Liver (tissue), 9 donors: ENCODE measurements around the gene BGN. TPM values are rescaled to one million over a fixed set of nuclear protein-coding genes. Genes with fewer than 3 reads are reported as not detected.

ENCODE experiments used
- DNase-seq: peaks from one replicate; pipeline ENCODE4 v3.0.0-alpha.2; 2017; ENCODE audit warnings: low spot score
- H3K27ac ChIP-seq, 2 donors: one replicate each; pipeline ENCODE4 v1.7.0; 2013; ENCODE audit warnings: inconsistent platforms in 2 of 2, low read length in 2 of 2, control low read depth in 1 of 2, low read depth in 1 of 2, mild to moderate bottlenecking in 1 of 2
- H3K27me3 ChIP-seq, 4 donors: one replicate each; pipeline versions ENCODE4 v1.6.1 to v1.7.0; 2013; ENCODE audit warnings: low read length in 3 of 4, inconsistent platforms in 1 of 4, mild to moderate bottlenecking in 1 of 4, moderate library complexity in 1 of 4; ENCODE audit not compliant: control insufficient read depth in 4 of 4, insufficient read depth in 4 of 4
- H3K36me3 ChIP-seq, 4 donors: one replicate each; pipeline versions ENCODE4 v1.6.1 to v1.7.0; 2013; ENCODE audit warnings: low read length in 3 of 4, mild to moderate bottlenecking in 3 of 4, low read depth in 1 of 4, moderate library complexity in 1 of 4; ENCODE audit not compliant: control insufficient read depth in 4 of 4, insufficient read depth in 3 of 4
- H3K4me1 ChIP-seq, 4 donors: one replicate each; pipeline versions ENCODE4 v1.6.1 to v1.7.0; 2013; ENCODE audit warnings: low read length in 3 of 4, mild to moderate bottlenecking in 3 of 4, moderate library complexity in 1 of 4; ENCODE audit not compliant: control insufficient read depth in 4 of 4, insufficient read depth in 4 of 4
- H3K4me3 ChIP-seq, 3 donors: one replicate each; pipeline versions ENCODE4 v1.6.1 to v1.7.0; 2013; ENCODE audit warnings: low read length in 3 of 3, control low read depth in 1 of 3, low read depth in 1 of 3, mild to moderate bottlenecking in 1 of 3
- H3K9ac ChIP-seq, 2 donors: one replicate each; pipeline ENCODE4 v1.7.0; 2013; ENCODE audit warnings: low read length in 2 of 2, mild to moderate bottlenecking in 2 of 2, moderate library complexity in 2 of 2, control low read depth in 1 of 2, low read depth in 1 of 2
- H3K9me3 ChIP-seq, 4 donors: one replicate each; pipeline versions ENCODE4 v1.6.1 to v1.7.0; 2013; ENCODE audit warnings: low read length in 3 of 4; ENCODE audit not compliant: control insufficient read depth in 4 of 4
- ATF3 ChIP-seq: IDR thresholded peaks from 2 replicates; pipeline ENCODE4 v1.6.1; 2016; ENCODE audit warnings: antibody characterized with exemption
- CTCF ChIP-seq: fragments of 150-350 bp; IDR thresholded peaks from 2 replicates; pipeline ENCODE4 v1.5.1; 2017; ENCODE audit warnings: improper control_type of control experiment, low read depth, low read length; ENCODE audit not compliant: missing input control
- FOXA1 ChIP-seq: IDR thresholded peaks from 2 replicates; pipeline ENCODE4 v1.6.1; 2016; ENCODE audit warnings: antibody characterized with exemption
- FOXA2 ChIP-seq: IDR thresholded peaks from 2 replicates; pipeline ENCODE4 v1.6.1; 2016; ENCODE audit warnings: antibody characterized with exemption
- GABPA ChIP-seq, 2 donors: IDR thresholded peaks in 1 of 2; conservative IDR thresholded peaks in 1 of 2; 2 replicates each; pipeline ENCODE4 v1.6.1; 2016; ENCODE audit warnings: antibody characterized with exemption in 2 of 2, mild to moderate bottlenecking in 1 of 2, moderate library complexity in 1 of 2
- HNF4A ChIP-seq, 2 donors: conservative IDR thresholded peaks; 2 replicates each; pipeline ENCODE4 v1.6.1; 2016; ENCODE audit warnings: antibody characterized with exemption in 2 of 2, mild to moderate bottlenecking in 2 of 2
- HNF4G ChIP-seq: IDR thresholded peaks from 2 replicates; pipeline ENCODE4 v1.6.1; 2016; ENCODE audit warnings: antibody characterized with exemption
- MAX ChIP-seq: IDR thresholded peaks from 2 replicates; pipeline ENCODE4 v1.6.1; 2016; ENCODE audit warnings: antibody characterized with exemption
- NR2F2 ChIP-seq: IDR thresholded peaks from 2 replicates; pipeline ENCODE4 v1.6.1; 2016; ENCODE audit warnings: antibody characterized with exemption
- REST ChIP-seq: IDR thresholded peaks from 2 replicates; pipeline ENCODE4 v1.6.1; 2016; ENCODE audit warnings: antibody characterized with exemption, mild to moderate bottlenecking
- SP1 ChIP-seq: IDR thresholded peaks from 2 replicates; pipeline ENCODE4 v1.6.1; 2018; ENCODE audit warnings: antibody characterized with exemption, mild to moderate bottlenecking
- TAF1 ChIP-seq: conservative IDR thresholded peaks from 2 replicates; pipeline ENCODE4 v1.6.1; 2016; ENCODE audit warnings: antibody characterized with exemption, mild to moderate bottlenecking
- YY1 ChIP-seq: IDR thresholded peaks from 2 replicates; pipeline ENCODE4 v1.6.1; 2016; ENCODE audit warnings: antibody characterized with exemption, mild to moderate bottlenecking
- WGBS: extraction: QIAGEN DNeasy Blood & Tissue Kit; methylation state at CpG from one replicate; pipeline ENCODE4 v1.1.7; 2013; 5-methylcytosine and 5-hydroxymethylcytosine counted together
- polyA plus RNA-seq, 2 donors: library from polyadenylated mRNA; stranded (reverse) in 1 of 2; unstranded in 1 of 2; fragments of 200-250 nt in 1 of 2; fragments of >200 nt in 1 of 2; fragmentation: Nextera tagmentation in 1 of 2; extraction: Ambion mirVana in 1 of 2; gene quantifications; one replicate each; pipeline versions ENCODE4 v1.2.1 to v1.2.3, GENCODE V29; 2013 to 2015
- total RNA-seq, 2 donors: library from RNA; depleted of rRNA; stranded (reverse); fragments of >200 nt; gene quantifications; one replicate each; pipeline ENCODE4 v1.2.3, GENCODE V29; 2014
- donor health status: healthy.
- donor health status: healthy.
- donor health status: healthy.
- donor health status: healthy.
- donor health status: healthy.

BGN gene
- total and polyA plus RNA-seq, 4 donors: 11.7 to 131 (median 44.8) TPM

- DNase-seq: no peak
- Histone ChIP-seq H3K27ac (no peak overlapping the region), H3K4me3 (no peak overlapping the region), H3K36me3 (no peaks in the 10 kb centered on the region), H3K9ac (no peak overlapping the region), H3K9me3 (no peaks in the 10 kb centered on the region), H3K4me1 (peaks cover 0 to 5% (median 0%) of the 10 kb centered on the region in 4 donors), H3K27me3 (peaks cover 0 to 5% (median 0%) of the 10 kb centered on the region in 4 donors)
- WGBS: 78% methylated on average over 5 of the region's 5 CpGs
- TF ChIP-seq SP1 (no peak), GABPA (IDR thresholded peaks at IDR 0.05 in 1 of 2, conservative IDR thresholded peaks at IDR 0.05 in 1 of 2) (no peak)
Measured at GRCh38 chrX:153513265-153513664, 18.5 kb downstream of the BGN start.

- Histone ChIP-seq H3K27ac (no peak overlapping the region), H3K4me3 (no peak overlapping the region), H3K4me1 (peaks cover 0 to 5% (median 0%) of the 10 kb centered on the region in 4 donors), H3K9ac (no peak overlapping the region), H3K36me3 (no peaks in the 10 kb centered on the region), H3K27me3 (peaks cover 0 to 10% (median 0%) of the 10 kb centered on the region in 4 donors), H3K9me3 (no peaks in the 10 kb centered on the region)
- TF ChIP-seq HNF4G (no peak), REST (no peak), MAX (no peak), FOXA2 (no peak)
- 81% methylated on average over 9 of the region's 9 CpGs for WGBS
- DNase-seq: no peak
Measured at GRCh38 chrX:153514259-153514658, 19.5 kb downstream of the BGN start.

GRCh38 chrX:153515435-153515834 lies 20.7 kb downstream of the BGN start:
- Histone ChIP-seq H3K9ac (no peak overlapping the region), H3K27ac (no peak overlapping the region), H3K9me3 (no peaks in the 10 kb centered on the region), H3K27me3 (peaks cover 0 to 10% (median 0%) of the 10 kb centered on the region in 4 donors), H3K4me3 (no peak overlapping the region), H3K36me3 (no peaks in the 10 kb centered on the region), H3K4me1 (peaks cover 0 to 5% (median 0%) of the 10 kb centered on the region in 4 donors)
- 57% methylated on average over 8 of the region's 8 CpGs for WGBS
- DNase-seq: no peak
- TF ChIP-seq MAX (no peak), TAF1 (no peak), HNF4G (no peak), FOXA2 (no peak), FOXA1 (no peak), NR2F2 (no peak), GABPA (IDR thresholded peaks at IDR 0.05 in 1 of 2, conservative IDR thresholded peaks at IDR 0.05 in 1 of 2) (no peak), ATF3 (no peak), HNF4A (conservative IDR thresholded peaks at IDR 0.05) (no peak), CTCF (no peak), YY1 (no peak)
